ENCODE results near the gene PRICKLE2. TPM values are rescaled to one million over a fixed set of nuclear protein-coding genes. Genes with fewer than 3 reads are reported as not detected.

Gene PRICKLE2
- total and polyA plus RNA-seq, 2 donors (not counting 3 experiments of a cell fraction or from before 2014, with no cell fraction given), result 3.0 to 7.1 TPM

GRCh38 chr3:64264501-64265109 lies 39.3 kb upstream of the PRICKLE2 start:
- no TSS peak for BruUV-seq (replicated peaks)
- no peaks in the 10 kb centered on the region for H3K9me3 ChIP-seq (replicated peaks; ENCODE audit: control insufficient read depth, insufficient read depth, low read length)
- no peak overlapping the region for H3K4me2 ChIP-seq (ENCODE audit: insufficient read depth, low read length)
- no peak overlapping the region for H3K9ac ChIP-seq (replicated peaks; ENCODE audit: extremely low read depth, insufficient read depth, low read length)
- no peaks in the 10 kb centered on the region for H3K36me3 ChIP-seq (ENCODE audit: control insufficient read depth in 2 of 2, extremely low read depth in 1 of 2, insufficient read depth in 2 of 2, low read length in 2 of 2)
- POLR2A ChIA-PET, result no interaction called here
- FAIRE-seq (no peak), DNase-seq (ENCODE audit: low read depth, low spot score) (no peak)
- H3K9me1 ChIP-seq (replicated peaks; ENCODE audit: control insufficient read depth, extremely low read depth, insufficient read depth, low read length), result no peaks in the 10 kb centered on the region
- peaks cover 4 to 5% of the 10 kb centered on the region in 2 experiments for H3K27me3 ChIP-seq (ENCODE audit: control insufficient read depth in 2 of 2, insufficient read depth in 2 of 2, low read length in 2 of 2)
- no peak overlapping the region for H3K4me3 ChIP-seq (replicated peaks in 1 of 3; ENCODE audit: insufficient read depth in 1 of 3, low read depth in 1 of 3, low read length in 3 of 3)
- no peaks in the 10 kb centered on the region for H4K20me1 ChIP-seq (replicated peaks; ENCODE audit: control insufficient read depth, extremely low read depth, insufficient read depth, low read length)
- dilution Hi-C loops (cut with MboI; ENCODE audit: extremely low pct_ligation_motif_present, low sequenced_read_pairs) (no loop called here), intact Hi-C loops (cut with micrococcal nuclease) (loop anchor here (5.0 to 10.0 kb wide), 2 partner anchors 88 to 200 kb away; no protein-coding TSS in a partner anchor)
- H3K79me2 ChIP-seq (ENCODE audit: control insufficient read depth, insufficient read depth, low read length), result no peaks in the 10 kb centered on the region
- H3K4me1 ChIP-seq (ENCODE audit: control insufficient read depth, extremely low read depth, insufficient read depth, low read length), result peaks cover 17% of the 10 kb centered on the region
- no peak overlapping the region for H3K27ac ChIP-seq (ENCODE audit: insufficient read depth, low read depth, low read length)
- CTCF ChIA-PET, result interaction anchor here (1.4 kb wide), 1 partner anchor 219 kb away, joined by 4 read pairs; no protein-coding TSS in a partner anchor
- TF ChIP-seq MYC (IDR thresholded peaks at IDR 0.05; ENCODE audit: low read depth, low read length), result no peak
- TF ChIP-seq, protein P1, sequence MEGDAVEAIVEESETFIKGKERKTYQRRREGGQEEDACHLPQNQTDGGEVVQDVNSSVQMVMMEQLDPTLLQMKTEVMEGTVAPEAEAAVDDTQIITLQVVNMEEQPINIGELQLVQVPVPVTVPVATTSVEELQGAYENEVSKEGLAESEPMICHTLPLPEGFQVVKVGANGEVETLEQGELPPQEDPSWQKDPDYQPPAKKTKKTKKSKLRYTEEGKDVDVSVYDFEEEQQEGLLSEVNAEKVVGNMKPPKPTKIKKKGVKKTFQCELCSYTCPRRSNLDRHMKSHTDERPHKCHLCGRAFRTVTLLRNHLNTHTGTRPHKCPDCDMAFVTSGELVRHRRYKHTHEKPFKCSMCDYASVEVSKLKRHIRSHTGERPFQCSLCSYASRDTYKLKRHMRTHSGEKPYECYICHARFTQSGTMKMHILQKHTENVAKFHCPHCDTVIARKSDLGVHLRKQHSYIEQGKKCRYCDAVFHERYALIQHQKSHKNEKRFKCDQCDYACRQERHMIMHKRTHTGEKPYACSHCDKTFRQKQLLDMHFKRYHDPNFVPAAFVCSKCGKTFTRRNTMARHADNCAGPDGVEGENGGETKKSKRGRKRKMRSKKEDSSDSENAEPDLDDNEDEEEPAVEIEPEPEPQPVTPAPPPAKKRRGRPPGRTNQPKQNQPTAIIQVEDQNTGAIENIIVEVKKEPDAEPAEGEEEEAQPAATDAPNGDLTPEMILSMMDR (IDR thresholded peaks at IDR 0.05; ENCODE audit: extremely low read depth in 1 of 2, insufficient read depth in 1 of 2, low read depth in 1 of 2, low read length in 2 of 2), result no peak
- no peak for TF ChIP-seq GATA2 (IDR thresholded peaks at IDR 0.05; ENCODE audit: insufficient read depth, insufficient read length, low read depth, low read length)
- no peak overlapping the region for H2AFZ ChIP-seq (ENCODE audit: low read depth, low read length)

DNA sequence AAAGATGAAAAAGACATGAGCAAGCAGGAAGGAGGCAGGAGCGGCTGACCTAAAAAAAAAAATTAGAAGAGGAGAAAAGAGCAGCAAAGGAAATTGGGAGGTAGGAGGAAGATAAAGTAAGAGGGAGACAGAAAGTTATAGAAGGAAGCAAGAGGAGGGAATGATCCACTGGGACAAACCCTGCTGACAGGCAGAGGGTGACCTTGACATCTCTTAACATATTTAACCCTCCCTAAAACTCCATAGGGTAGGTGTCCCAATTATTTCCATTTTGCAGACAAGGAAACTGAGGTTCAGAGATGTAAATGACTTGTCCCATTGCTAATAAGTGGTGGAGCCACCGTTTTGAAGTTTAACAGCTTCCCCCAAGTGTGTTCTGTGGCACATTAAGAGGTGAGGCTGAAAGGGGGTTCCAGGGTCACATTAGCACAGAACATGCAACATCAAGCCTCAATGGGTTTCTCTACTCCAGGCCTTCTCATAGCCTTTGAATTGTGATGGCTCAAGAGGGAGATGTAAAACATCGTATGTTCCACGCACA lies 37.4 kb upstream of the PRICKLE2 start:
- DNase-seq (ENCODE audit: low read depth, low spot score) (no peak), FAIRE-seq (no peak)
- Histone ChIP-seq H3K4me3 (replicated peaks in 1 of 3; ENCODE audit: insufficient read depth in 1 of 3, low read depth in 1 of 3, low read length in 3 of 3) (no peak overlapping the region), H3K4me2 (ENCODE audit: insufficient read depth, low read length) (no peak overlapping the region), H3K27me3 (ENCODE audit: control insufficient read depth in 2 of 2, insufficient read depth in 2 of 2, low read length in 2 of 2) (peaks cover 4% of the 10 kb centered on the region in 2 experiments), H3K27ac (ENCODE audit: insufficient read depth, low read depth, low read length) (no peak overlapping the region), H3K9me3 (replicated peaks; ENCODE audit: control insufficient read depth, insufficient read depth, low read length) (no peaks in the 10 kb centered on the region), H3K9me1 (replicated peaks; ENCODE audit: control insufficient read depth, extremely low read depth, insufficient read depth, low read length) (no peaks in the 10 kb centered on the region), H3K9ac (replicated peaks; ENCODE audit: extremely low read depth, insufficient read depth, low read length) (no peak overlapping the region), H2AFZ (ENCODE audit: low read depth, low read length) (no peak overlapping the region), H3K36me3 (ENCODE audit: control insufficient read depth in 2 of 2, extremely low read depth in 1 of 2, insufficient read depth in 2 of 2, low read length in 2 of 2) (no peaks in the 10 kb centered on the region), H3K79me2 (ENCODE audit: control insufficient read depth, insufficient read depth, low read length) (no peaks in the 10 kb centered on the region), H3K4me1 (ENCODE audit: control insufficient read depth, extremely low read depth, insufficient read depth, low read length) (peaks cover 17% of the 10 kb centered on the region), H4K20me1 (replicated peaks; ENCODE audit: control insufficient read depth, extremely low read depth, insufficient read depth, low read length) (no peaks in the 10 kb centered on the region)
- ChIA-PET POLR2A (no interaction called here), CTCF (no interaction called here)
- BruUV-seq (replicated peaks), result no TSS peak
- intact Hi-C loops (cut with micrococcal nuclease), result loop anchor here (1.0 to 10.0 kb wide), 2 partner anchors 137 to 202 kb away; no protein-coding TSS in a partner anchor
- TF ChIP-seq, protein P1 (IDR thresholded peaks at IDR 0.05; ENCODE audit: extremely low read depth in 1 of 2, insufficient read depth in 1 of 2, low read depth in 1 of 2, low read length in 2 of 2), result peak in 1 of 2 donors; percentile 5
- TF ChIP-seq POLR2A (IDR thresholded peaks at IDR 0.05; ENCODE audit: low read depth, low read length), result no peak
- dilution Hi-C loops (cut with MboI; ENCODE audit: extremely low pct_ligation_motif_present, low sequenced_read_pairs), result no loop called here
